Stimulated activated CD4-positive, alpha-beta T cell treated with anti-CD3 and anti-CD28 coated beads, Interleukin-2, amount 100 ng/mL, for 24 hours (primary cell): Measurements from ENCODE around the gene ADAMTS6.
"Not testable (repeated sequence)": the region's sequence is repeated elsewhere in the genome, so short reads cannot be mapped to it uniquely, and the experiment has no call there.

Experiments used
- DNase-seq, 2 donors: peaks; one replicate each; pipeline ENCODE4 v3.0.0-alpha.2; 2020

ADAMTS6 gene

DNA sequence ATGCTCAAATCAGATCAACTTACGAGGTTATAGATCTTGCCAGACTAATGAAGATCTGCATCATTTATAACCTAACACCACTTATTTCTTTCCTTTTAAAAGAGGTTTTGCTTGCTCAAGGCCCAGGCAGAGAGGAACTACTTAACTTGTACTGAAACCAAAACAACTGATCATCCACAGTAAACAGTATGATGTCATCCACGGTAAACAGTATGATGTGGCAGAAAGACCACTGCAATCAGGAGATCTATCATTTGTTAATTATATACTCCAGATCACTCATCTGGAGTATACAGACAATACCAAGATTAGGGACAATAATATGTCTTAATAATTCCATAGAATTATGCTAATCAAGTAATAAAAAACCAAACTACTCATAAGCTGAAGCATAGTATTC, 116.8 kb downstream of the ADAMTS6 start:
- DNase-seq, result no peak

DNA sequence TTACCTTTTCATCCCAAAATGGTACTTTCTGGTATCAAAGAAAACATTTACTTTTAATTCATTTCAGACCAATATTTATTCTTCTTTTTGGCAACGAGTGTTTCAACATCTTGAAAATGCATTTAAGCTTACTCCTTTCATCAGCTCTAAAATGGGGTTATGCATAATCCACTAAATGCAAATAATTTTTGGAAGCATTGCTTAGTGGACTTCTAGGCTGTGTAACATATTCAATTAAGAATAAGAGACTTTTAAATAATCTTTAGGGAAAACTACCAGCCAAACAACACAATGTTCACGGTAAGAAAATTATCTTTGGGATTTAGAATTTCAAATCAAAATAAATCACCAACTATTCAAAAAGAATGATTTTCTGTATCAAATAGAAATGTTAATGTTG, 118.2 kb downstream of the ADAMTS6 start:
- DNase-seq, result no peak

DNA sequence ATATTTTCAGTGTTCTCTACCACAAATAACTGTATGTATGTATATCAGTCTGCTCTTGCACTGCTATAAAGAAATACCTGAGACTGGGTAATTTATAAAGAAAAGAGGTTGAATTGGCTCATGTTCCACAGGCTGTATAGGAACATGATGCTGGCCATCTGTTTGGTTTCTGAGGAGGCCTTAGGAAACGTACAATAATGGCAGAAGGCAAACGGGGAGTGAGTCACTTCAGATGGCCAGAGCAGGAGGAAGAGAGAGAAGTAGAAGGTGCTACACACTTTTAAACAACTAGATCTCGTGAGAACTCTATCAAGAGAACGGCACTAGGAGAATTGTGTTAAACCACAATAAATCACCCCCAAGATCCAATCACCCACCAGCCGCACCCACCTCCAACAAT, 121.7 kb downstream of the ADAMTS6 start:
- DNase-seq, result no peak

DNA sequence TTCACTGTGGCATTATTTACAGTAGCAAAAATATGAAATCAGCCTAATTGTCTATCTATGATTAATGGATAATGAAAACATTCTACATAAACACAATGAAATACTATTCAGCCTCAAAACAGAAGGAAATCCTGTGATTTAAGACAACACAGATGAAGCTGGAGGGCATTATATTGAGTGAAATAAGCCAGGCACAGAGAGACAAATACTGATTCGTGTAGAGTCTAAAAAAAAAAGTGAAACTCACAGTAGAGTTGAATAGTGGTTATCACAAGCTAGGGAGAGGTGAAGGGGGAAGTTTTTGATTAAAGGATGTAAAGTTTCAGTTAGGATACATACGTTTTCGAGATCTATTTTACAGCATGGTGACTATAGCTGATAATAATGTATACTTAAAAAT, 122.2 kb downstream of the ADAMTS6 start:
- DNase-seq, result no peak

DNA sequence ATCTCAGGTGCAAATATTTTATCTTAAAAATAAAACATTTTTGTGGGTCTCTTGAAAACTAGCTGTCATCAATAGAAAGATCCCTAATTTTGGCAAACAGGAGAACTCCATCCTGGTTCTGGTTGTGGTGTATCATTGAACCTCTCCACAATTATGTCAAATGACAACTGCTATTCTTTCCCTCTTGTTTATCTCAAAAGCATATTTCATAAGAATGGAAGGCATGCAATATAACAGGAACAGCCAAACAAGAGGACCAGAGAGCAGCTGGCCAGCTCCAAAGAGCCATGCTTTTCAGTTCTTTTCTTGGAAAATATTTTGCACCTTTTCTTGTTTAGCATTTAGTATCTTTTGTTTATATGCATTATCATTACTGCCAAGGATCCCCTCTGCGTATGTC, 125.4 kb downstream of the ADAMTS6 start:
- DNase-seq, result no peak

DNA sequence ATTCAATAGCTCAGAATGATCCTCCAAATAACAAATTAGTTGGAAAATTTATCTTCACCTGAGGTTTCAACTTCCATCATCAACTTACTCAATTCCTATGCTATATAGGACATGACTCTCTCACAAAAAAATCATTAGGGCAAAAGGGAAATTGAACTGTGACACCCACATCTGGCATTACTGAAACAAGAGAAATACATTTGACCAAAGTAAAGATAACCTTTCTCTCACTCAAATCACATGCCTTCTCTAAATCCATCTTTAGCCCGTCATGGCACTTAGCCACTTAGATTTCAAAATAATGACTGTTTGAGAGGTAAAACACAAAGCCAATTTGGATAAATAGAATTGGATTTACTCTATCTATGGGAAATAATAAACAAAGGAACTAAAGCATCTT, 126.4 kb downstream of the ADAMTS6 start:
- no peak for DNase-seq

DNA sequence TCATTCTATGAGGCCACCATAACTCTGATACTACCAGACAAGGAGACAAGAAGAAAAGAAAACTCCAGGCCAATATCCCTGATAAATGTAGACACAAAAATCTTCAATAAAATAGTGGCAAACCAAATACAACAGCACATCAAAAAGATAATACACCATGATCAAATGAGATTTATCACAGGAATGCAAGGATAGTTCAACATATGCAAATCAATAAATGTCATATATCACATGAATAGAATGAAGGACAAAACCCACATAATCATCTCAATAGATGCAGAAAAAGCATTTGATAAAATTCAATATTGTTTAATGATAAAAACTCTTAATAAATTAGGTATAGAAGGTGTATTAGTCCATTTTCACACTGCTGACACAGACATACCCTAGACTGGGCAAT, 139.9 kb downstream of the ADAMTS6 start:
- no peak for DNase-seq

DNA sequence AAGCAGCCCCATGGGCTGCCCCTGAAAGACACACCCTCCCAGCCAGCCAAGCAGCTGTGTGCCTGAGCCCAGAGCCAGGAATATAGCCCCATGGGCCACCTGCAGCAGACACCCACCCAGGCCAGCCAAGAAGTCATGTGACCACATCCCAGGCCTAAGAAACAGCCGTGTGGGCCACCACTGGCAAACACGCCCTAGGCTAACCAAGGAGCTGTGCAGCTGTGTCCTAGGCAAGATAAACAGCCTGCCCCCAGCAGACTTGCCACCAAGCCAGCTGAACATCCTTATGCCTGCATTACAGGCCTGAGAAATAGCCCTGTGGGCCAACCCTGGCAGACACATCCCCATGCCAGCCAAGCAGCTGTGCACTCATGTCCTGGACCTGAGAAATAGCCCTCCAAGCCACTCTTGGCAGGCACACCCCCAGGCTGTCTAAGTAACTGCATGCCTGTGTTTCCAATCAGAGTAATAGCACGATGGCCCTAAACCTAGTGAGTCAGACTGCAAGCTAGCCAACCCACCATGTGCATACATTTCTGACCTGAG, 143.0 kb downstream of the ADAMTS6 start:
- no peak for DNase-seq

DNA sequence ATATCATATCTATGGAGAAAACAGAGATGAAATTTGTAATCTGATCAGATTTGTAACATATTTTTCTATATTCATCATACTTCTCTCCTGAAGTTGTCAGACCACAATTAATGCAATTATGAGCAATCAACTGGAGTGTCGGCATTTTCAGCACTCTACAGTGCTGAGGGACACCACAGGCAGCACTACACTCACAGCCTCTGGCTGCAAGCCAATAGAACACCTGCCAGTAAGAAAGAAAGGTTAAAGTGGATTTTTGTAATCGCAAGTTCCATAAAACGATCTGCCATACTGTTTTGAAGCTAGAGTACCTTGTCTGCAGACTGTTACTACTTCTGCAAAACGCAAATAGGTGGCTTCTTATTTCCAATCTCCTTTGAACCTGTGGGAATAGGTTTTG, 147.6 kb downstream of the ADAMTS6 start:
- no peak for DNase-seq

DNA sequence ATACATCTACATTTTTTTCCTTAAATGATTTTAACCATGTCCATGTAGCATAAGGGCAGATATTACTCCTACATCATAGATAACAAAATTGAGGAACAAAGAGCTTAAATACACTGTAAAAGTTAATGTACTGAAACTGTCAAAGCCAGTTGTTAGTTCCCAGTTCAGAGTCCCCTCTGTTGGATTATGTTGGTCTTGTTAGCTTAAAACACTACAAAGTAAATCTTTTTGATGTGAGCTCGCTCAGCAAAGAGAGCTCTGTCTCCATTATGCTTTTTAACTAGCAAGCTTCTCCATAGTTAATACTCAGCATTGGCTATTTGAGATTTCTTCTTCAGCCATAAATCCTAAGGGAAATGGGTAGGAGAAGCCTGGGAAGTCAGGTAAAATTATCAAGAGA, 149.1 kb downstream of the ADAMTS6 start:
- DNase-seq, result no peak

DNA sequence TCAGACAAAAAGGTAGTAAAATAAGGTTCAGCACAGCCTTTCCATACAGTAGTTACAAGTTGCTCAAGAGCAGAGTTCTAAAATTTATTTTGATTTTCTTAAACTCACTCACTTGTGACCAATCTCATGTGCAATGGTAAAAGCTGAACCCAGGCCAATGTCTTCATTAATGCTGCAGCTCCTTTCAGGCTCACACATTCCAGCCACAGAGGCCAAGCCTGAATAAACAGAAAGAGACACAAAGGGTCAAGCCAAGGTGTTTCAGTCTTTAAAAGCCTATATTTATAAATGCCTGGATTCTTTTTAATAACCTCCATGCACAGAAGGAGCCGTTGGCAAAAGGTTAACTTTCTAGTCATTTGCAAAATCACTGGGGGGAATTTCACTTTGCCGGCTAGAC, 152.5 kb downstream of the ADAMTS6 start:
- DNase-seq, result no peak

DNA sequence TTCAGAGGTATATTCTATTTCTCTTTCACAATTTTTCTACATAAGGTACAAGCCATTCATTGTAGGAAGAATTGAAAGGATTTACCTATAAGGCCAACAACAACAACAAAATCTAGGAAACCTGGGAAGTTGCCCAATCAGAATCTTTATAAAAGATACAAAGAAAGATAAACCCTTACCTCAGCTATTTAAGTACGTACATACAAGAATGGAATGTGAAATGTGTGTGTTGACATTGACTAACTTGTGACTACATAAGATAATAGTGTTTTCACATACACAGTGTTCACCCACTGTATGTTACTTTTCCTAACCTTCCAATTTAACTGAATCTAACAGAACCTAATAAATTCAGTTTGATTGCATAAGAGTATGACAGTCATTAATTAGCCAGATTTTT, 154.1 kb downstream of the ADAMTS6 start:
- DNase-seq, result no peak

DNA sequence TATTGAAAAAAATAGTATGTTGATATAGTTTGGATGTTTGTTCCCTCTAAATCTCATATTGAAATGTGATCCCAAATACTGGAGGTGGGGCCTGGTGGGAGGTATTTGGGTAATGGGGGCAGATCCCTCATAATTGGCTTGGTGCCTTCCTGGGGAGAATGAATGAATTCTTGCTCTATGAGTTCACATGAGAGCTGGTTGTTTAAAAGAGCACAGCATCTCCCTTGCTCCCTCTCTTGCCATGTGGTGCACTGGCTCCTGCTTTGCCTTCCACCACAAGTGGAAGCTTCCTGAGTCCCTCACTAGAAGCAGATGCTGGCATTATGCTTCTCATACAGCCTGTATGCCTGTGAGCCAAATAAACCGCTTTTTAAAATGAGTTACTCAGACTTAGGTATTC, 154.8 kb downstream of the ADAMTS6 start:
- no peak for DNase-seq

DNA sequence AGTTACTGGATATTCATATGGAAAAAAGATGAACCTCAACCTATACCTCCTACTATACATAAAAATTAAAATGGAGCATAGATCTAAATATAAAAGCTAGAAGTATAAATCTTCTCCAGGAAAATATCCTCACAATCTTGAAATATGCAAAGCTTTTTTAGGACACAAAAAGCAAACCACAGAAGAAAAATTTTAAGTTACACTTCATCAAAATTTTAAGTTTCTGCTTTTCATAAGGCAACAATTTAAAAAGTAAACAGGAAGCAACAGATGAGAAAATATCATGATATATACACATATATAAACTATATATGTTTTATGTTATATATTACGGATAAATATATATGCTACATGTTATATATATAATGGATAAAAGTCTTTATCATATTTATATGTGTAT, 157.5 kb downstream of the ADAMTS6 start:
- DNase-seq, result no peak

DNA sequence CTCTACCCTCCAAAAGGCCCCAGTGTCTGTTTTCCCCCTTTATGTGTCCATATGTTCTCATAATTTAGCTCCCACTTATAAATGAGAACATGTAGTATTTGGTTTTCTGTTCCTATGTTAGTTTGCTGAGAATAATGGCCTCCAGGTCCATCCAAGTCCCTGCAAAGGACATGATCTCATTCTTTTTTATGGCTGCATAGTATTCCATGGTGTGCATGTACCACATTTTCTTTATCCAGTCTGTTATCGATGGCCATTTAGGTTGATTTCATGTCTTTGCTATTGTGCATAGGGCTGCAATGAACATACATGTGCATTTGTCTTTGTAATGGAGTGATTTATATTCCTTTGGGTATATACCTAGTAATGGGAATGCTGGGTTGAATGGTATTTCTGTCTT, 161.0 kb downstream of the ADAMTS6 start:
- DNase-seq, result not testable (repeated sequence)

DNA sequence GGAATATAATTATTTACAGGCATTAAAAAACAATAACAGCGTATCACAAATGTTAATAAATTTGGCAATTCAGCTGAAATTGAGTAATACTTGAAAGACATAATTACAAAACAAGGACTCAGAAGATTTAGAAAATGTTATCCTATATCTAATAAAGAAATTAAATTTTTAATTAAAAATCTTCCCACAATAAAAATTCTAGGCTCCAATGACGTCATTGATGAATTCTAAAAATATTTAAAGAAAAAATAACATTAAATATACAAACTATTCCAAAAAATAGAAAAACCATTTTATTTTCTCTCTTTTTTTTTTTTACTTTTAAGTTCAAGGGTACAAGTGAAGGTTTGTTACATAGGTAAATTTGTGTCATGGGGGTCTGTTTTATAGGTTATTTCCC, 161.5 kb downstream of the ADAMTS6 start:
- DNase-seq, result no peak

DNA sequence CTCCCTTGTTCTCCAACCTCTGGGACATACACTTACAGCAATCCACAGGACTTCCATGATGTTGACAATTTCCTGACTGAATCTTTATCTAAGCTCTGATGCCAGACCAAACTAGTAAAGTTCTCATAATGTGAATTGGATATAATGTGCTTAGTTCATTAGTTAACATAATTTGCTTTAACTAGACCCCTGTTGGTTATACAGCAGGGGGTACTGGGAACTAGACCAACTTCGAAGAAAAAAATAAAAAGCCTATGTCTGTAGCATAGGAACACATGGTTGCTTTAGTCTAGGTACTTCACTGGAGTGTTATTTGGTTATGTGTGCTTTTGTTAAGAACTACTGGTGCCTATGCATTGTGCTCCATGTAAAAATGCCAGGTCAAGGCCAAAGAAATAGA, 173.8 kb downstream of the ADAMTS6 start:
- no peak for DNase-seq

DNA sequence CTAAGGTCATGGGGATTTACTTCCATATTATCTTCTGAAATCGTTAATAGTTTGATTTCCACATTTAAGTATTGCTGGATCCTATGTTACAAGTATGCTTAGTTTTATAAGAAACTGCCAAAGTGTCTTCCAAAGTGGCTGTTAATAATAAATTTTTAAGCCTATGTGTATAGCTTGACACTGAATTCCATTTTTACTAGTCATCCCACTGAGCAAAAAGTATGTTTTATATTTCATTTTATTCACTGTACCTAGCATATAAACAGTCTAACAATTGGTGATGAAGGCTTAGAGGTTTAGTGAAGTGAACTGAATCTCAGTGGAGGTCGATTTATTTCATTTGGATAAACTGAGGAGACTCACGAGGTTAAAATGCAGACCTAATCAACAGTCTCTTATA, 174.6 kb downstream of the ADAMTS6 start:
- no peak for DNase-seq

DNA sequence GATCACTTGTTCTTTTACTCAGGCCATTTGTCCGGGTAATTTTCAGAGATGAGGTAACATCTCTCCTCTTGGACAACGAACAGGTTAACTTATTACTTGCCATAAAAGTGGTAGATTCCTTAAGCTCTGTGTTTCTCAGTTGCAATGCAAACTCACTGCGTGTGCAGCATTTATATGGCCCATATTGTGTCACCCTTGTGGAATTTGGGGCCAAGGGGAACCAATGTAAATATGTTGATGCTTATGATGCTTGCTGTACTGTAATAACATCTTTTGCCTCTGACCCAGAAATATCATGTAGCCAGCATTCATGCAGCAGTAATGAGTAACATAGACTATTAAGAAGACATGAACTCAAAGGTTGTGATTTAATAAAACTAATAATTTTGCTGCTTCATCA, 175.8 kb downstream of the ADAMTS6 start:
- no peak for DNase-seq

DNA sequence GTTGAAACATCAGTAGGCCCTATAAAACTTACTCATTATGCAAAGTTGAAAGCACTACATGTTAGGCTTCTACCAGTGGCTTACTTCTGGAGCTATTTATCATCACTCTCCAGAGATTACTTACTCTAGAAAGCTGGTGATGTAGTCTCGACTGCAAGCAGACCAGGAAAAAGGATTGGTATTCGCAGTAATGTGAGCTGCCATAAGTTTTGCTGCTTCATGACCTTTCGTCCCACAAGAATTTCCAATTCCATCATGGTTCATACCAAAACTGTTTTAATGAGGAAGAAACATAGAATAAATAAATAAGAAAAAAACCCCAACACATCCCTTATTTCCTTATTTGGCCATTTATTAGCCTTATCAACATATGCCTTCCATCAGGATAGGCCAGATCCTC, 181.9 kb downstream of the ADAMTS6 start:
- no peak for DNase-seq

DNA sequence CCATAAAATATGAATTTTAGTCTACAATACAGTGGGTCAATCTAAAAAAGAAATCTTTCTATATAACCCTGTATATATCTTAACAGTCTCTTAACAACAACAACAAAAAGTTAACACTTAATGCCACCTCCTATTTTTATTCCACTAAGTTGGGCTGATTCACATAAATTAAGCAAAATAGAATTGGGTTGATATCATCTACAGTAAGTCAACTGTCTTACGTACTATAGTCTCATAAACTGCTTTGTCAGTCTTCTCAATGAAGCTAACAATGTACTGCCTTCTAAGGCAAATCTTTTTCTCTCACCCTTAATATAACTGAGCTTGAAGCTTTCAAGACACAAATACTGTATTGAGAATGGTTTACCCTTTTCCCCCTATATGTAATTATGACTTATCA, 185.7 kb downstream of the ADAMTS6 start:
- DNase-seq, result no peak

DNA sequence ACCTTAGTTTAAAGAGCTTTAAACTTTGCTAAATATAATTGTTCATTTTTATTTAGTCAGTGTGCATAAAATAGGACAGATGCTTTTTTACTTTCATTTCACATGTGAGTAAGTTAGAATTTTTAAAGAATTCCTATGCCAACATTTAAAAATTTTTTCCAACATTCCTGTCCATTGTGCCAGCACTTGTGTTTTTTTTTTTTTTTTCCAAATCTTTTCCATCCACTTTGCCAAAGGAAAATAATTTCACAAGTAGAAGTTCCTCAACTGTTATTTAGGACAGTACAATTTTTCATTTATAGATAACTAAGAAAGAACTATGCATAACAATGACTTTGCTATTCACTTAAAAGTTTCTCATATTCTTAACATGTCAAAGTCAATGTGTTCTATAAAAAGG, 189.5 kb downstream of the ADAMTS6 start:
- no peak for DNase-seq

DNA sequence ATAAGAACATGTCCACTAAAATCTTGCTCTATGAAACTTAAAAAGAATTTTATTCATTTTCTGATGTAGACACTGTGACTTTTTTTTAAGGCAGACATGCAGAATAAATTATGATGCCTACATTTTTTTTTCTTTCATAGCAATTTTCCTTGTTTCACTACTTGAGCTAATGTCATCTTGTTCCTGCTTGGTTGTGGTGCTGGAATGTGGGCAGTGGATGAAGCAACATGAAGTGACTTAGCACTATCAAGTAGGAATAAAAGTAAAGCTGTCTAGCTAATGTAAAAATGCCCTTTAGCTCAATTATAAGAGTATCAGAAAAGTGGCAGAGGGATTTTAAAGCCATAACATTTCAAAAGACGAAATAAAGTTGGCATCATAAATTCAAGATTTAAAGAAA, 191.0 kb downstream of the ADAMTS6 start:
- DNase-seq, result no peak

DNA sequence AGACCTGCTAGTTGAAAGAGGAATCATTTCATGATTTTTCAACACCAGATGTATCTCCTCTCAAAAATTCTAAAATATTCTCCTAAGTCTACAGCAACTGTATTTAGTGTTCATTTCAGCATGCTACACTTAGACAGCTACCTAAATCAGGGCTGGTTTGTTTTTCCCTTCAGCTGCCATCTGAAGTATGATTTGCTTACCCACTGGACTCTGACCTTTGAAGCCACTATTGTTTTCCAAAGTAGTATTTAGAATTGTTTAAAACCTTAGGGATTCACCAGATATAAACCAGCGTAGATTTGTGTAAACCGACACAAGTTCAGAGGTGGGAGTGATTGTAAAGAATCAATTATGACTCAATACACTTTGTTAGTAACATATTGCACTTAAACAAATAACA, 193.1 kb downstream of the ADAMTS6 start:
- DNase-seq, result no peak

DNA sequence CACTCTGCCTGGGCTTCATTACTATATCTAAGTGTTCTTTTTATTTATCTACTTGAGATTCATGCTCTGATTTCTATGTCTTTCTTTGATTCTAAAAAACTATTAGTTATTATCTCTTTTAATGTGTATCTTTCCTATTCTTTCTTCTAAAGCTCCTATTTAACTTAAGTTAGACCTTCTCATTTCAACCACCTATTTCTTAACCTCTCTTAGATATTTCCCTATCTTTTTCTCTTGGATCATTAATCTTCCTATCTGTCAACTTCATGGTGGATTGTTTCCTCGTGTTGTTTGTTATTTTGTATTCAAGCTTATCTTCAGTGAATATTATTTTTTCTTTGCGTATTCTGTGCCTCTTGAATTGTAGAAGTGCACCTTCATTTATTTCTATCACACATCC, 202.1 kb downstream of the ADAMTS6 start:
- no peak for DNase-seq
